ENCODE measurements around the gene OIP5.

DNA sequence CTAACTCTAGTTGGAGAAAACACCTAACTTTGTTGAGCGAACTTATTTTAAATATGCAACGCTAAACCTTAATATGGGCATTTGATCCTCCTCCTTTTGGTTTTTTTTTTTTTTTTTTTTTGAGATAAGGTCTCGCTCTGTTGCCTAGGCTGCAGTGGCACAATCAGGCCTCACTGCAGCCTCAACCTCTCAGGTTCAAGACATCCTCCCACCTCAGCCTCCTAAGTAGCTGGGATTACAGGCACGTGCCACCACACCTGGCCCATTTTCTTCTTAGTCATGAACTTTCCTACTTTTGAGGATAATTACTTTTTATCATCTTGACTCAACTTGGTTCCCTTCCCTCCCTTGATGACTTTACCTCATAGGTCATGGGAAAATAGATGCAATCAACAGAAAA, 4.2 kb upstream of the OIP5 start:
- TF ChIP-seq POLR2A (IDR thresholded peaks at IDR 0.05; ENCODE audit: extremely low read depth, insufficient read length) (no peak), MYC (IDR thresholded peaks at IDR 0.05; ENCODE audit: low read depth, low read length) (no peak)
- TF ChIP-seq, protein P1, sequence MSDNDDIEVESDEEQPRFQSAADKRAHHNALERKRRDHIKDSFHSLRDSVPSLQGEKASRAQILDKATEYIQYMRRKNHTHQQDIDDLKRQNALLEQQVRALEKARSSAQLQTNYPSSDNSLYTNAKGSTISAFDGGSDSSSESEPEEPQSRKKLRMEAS (IDR thresholded peaks at IDR 0.05; ENCODE audit: low read depth, low read length): no peak
- TF ChIP-seq, protein P2, sequence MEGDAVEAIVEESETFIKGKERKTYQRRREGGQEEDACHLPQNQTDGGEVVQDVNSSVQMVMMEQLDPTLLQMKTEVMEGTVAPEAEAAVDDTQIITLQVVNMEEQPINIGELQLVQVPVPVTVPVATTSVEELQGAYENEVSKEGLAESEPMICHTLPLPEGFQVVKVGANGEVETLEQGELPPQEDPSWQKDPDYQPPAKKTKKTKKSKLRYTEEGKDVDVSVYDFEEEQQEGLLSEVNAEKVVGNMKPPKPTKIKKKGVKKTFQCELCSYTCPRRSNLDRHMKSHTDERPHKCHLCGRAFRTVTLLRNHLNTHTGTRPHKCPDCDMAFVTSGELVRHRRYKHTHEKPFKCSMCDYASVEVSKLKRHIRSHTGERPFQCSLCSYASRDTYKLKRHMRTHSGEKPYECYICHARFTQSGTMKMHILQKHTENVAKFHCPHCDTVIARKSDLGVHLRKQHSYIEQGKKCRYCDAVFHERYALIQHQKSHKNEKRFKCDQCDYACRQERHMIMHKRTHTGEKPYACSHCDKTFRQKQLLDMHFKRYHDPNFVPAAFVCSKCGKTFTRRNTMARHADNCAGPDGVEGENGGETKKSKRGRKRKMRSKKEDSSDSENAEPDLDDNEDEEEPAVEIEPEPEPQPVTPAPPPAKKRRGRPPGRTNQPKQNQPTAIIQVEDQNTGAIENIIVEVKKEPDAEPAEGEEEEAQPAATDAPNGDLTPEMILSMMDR (IDR thresholded peaks at IDR 0.05; ENCODE audit: low read depth, low read length): no peak
